ENCODE data around the gene IL7R.
"Not testable (repeated sequence)": the region's sequence is repeated elsewhere in the genome, so short reads cannot be mapped to it uniquely, and the experiment has no call there.

The IL7R gene

DNA sequence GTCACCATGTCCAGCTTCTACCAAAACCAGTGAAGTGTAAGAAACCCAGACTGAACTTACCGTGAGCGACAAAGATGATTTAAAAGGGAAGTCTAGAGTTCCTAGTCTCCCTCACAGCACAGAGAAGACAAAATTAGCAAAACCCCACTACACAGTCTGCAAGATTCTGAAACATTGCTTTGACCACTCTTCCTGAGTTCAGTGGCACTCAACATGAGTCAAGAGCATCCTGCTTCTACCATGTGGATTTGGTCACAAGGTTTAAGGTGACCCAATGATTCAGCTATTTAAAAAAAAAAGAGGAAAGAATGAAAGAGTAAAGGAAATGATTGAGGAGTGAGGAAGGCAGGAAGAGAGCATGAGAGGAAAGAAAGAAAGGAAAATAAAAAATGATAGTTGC lies 19.8 kb downstream of the IL7R start:
- DNase-seq, result peak; percentile 37

DNA sequence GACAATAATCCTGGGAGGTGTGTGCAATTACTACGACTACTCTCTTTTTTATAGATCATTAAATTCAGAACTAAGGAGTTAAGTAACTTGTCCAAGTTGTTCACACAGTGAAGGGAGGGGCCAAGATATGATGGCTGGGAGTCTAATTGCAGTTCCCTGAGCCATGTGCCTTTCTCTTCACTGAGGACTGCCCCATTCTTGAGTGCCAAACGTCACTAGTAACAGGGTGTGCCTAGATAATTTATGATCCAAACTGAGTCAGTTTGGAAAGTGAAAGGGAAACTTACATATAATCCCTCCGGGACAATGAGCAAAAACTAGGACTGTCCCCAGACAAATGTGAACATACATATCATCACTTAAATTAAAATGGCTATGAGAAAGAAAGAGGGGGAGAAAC lies 20.2 kb downstream of the IL7R start:
- DNase-seq, result peak; percentile 68

DNA sequence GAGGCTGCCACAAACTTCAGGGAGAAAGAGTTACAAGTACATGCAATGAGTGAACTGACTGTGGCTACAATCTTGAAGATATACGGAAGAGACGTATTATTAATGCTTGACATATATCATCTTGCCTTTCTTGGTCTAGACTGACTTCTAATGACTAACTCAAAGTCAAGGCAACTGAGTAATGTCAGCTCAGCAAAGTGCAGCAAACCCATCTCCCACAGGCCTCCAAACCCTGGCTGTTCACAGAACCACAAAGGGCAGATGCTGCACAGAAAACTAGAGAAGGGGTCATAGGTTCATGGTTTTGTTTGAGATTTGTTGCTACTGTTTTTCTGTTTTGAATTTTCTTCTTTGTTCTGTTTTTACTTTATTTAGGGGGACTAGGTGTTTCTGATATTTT lies 21.0 kb downstream of the IL7R start:
- DNase-seq, result no peak

DNA sequence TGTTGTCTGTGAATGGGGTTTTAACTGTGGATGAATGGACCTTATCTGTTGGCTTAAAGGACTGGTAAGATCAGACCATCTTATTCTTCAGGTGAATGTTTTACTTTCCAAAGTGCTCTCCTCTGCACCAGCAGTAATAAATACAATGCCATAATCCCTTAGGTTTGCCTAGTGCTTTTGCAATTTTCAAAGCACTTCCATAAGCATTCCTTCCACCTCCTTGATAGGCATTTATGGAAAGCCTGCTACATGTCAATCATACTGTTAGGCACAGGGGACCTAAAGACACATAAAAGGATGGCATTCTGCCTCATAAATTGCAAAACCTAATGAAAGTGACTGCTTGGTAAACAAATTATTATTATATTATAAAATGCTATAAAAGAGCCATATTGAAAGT lies 21.4 kb downstream of the IL7R start:
- no peak for DNase-seq

GRCh38 chr5:35879096-35879495 lies 22.4 kb downstream of the IL7R start:
- DNase-seq, result no peak

DNA sequence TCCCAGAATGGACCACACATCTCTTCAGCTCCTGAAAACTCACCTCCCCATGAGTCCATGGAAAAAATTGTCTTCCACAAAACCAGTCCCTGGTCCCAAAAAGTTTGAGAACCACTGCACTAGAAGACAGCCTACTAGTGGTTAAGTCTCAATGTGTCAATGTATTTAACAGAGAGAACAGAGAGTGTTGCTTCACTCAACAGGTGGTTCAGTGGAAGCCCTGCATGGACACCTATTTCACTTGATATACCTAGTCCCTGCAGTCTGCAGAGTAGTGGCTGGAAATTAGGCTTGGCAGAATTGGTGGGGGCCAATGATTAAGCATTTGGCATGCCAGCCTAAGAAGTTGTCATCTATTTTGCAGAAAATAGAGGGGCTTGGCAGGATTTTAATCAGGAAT lies 23.0 kb downstream of the IL7R start:
- DNase-seq, result no peak

DNA sequence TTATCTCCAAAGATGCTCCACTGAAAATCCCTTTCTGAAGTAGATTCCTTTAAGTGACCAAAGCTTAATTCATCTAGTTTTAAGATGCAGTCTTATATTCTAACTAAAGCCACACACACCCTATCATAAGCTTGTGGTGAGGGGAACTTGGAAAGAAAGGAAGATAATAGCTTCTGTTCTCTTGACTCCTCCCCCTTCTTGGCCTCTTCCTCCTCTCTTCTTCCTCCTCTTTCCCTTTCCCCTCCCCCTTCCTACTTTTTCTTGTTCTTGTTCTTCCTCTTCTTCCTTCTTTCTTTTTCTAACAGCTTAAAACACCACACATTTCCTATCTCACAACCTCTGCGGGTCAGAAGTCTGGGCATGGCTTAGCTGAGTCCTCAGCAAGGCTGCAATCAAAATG lies 23.5 kb downstream of the IL7R start:
- no peak for DNase-seq

GRCh38 chr5:35881758-35882157 lies 25.1 kb downstream of the IL7R start:
- peak; percentile 19 for DNase-seq

DNA sequence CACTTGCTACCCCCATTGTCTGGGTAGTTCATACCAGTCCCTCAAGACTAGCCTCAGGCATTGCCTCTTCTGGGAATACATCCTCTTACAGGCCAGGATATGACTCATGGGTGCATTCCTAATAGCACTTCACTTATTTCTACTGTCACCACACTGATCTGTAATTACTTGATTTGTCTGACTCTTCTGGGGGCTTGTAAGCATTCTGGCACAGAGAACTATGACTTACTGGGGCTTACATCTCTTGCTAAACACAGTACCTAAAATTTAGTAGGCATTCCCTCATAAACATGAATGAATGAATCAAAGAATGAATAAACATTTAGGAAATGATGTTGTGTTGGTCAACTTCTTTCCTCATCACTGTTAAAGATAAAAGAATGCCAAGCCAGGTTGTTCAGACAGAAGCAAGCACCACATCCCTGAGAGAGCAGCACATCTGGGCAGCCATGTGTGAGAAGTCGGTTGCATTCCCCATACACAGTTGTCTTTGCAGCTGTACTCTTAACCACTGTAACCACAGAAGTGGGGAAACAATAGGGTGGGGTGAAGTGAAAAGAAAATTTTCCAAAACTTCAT lies 27.6 kb downstream of the IL7R start:
- DNase-seq, result peak; percentile 96

DNA sequence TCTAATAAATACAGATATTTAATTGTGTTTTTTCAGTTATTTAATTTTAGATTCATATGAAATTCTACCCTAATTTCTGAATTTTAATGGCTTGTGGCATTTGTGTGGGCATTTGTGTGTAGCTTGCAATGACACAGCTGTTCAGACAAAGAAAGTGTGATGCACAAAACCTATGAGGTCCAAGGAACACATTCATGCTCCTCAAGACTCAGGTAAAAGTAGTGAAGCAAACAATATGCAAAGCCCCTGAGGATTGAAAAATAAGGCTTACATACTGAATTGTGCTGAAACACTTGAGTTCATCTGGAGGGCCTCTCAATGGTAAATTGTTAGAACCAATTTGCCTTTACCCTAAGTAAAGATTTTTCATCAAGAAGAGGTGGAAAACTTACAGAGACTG lies 28.1 kb downstream of the IL7R start:
- DNase-seq, result no peak

DNA sequence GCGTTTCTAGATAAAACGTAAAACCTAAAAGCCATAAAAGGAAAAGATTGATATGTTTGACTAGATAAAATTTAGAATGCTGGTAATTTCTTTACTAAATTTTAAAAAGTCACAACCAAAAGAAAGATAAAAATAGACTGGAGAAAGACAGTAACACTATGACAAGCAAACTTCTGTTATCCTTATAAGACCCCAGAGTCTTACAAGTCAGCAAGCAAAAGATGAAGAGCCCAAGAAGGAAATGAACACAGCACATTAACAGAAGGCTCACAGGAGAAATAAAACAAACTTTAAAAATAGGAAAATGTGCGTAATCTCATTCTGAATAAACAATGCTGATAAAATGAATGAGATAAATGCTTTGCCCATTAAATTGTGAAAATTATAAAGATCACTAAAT lies 29.7 kb downstream of the IL7R start:
- DNase-seq, result no peak

DNA sequence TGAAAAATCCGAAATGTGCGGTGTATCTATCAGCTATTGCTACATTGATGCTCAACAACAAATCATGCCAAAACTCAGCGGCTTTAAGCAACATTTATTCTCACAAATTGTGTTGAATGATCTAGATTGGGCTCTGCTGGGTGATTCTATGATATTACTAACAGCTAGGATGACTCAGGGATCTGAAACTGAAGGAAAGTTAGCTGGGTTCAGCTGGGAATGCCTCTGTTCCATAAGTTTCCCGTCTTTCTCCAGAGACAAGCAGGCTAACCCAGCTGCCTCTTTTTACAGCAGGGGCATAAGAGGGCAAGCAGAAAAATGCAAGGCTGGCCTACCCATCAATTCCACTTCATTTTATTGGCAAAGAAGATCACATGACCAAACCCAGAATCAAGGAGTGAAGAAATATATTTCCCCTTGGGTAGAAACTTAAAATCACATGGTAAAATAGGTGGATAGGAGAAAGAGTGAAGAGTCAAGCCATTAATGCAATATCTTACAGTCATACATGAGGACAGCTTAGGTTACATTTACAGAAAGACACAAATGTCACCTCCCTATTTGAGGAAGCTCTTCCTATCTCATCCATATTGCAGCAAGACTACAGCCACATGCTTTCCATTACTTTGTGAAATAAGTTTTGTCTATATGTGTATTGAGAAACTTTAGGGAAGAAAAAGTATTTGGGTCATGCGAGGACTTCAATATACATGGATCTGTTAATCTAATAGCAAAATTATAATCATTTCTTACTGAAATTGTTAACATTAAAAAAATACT lies 30.8 kb downstream of the IL7R start:
- DNase-seq, result no peak

DNA sequence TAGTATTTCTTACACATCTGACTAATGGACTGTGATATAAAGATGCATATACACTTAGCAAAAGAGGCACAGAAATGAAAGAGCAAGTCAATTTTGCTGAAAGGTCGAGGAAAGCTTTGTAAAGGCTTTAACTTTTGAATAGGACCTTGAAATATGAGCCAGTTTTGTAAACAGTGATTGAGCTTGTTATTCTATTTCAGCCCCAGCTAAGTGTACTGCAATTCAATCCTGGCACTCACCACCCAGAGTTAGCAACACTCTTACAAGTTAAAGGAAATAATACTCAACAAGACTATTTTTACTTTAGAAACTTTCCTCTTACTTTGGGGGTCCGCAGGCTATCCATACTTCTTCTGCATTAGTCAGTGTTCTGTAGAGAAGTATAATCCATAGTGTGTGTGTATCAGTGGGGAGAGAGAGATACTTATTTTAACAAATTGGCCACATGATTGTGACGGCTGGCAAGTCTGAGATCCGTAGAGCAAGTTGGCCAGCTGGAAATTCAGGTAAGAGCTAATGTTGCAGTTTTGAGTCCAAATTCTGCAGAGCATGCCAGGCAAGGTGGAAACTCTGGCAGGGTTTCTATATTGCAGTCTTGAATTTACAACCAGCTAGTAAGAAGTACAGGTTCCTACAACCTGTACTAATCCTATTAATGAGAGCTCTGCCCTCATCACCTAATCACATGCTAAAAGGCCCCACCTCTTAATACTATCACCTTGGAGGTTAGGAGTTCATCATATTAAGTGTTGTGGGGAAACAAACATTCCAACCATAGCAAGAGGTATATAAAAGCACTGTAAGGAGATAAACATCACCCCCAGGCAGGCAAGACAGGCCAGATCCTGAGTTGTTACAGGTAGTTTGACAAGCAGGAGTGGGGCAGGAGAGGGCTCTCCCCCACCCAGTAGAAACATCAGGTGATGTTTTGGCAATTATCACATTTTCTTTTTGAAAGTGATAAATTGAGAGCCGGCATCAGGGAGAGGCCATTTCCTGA lies 33.6 kb downstream of the IL7R start:
- no peak for DNase-seq

DNA sequence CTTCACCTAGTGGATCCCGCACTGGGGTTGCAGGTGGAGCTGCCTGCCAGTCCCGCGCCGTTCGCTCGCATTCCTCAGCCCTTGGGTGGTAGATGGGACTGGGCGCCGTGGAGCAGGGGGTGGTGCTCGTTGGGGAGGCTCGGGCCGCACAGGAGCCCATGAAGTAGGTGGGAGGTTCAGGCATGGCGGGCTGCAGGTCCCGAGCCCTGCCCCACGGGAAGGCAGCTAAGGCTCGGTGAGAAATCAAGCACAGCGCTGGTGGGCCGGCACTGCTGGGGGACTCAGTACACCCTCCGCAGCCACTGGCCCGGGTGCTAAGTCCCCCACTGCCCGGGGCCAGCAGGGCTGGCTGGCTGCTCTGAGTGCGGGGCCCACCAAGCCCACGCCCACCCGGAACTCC lies 36.1 kb downstream of the IL7R start:
- not testable (repeated sequence) for DNase-seq

- DNase-seq, result no peak
Observed at GRCh38 chr5:35894131-35894530, 37.4 kb downstream of the IL7R start.

GRCh38 chr5:35898952-35899660 lies 42.4 kb downstream of the IL7R start:
- DNase-seq, result no peak

GRCh38 chr5:35899800-35900199 lies 43.1 kb downstream of the IL7R start:
- no peak for DNase-seq

DNA sequence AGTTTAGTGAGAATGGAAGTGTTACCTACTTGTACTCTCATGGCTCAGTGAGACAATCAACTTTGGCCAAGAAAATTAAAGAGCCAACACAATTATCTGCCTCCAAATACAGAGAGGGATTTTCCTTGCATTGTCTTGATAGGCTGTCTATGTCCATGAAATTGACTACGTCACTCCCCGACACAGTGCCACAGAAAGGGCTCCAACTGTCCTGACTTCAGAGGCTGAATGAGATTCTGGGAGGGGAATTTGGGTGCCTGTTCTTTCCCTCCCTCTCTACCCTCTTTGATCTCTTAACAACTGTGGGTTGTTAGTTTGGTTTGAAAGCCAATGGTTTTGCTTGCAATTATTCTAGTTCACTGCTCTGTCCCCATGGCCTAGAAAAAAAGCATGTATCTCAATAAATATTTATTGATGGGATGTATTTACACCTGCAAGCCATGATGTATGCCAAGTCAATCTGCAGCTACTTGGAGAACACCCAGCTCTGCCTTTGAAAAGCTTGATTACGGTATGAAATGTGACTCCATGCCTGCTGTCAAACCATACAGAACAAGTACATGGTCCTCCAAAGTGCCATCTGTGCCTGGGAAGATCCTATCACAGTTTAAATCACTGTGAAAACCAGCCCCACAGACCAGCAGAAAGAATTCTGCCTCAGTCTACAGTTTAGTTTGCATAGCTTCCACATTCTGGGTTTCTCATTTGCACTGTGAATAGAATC lies 44.4 kb downstream of the IL7R start:
- DNase-seq, result no peak

- no peak for DNase-seq
Observed at GRCh38 chr5:35902046-35902672, 45.5 kb downstream of the IL7R start.

DNA sequence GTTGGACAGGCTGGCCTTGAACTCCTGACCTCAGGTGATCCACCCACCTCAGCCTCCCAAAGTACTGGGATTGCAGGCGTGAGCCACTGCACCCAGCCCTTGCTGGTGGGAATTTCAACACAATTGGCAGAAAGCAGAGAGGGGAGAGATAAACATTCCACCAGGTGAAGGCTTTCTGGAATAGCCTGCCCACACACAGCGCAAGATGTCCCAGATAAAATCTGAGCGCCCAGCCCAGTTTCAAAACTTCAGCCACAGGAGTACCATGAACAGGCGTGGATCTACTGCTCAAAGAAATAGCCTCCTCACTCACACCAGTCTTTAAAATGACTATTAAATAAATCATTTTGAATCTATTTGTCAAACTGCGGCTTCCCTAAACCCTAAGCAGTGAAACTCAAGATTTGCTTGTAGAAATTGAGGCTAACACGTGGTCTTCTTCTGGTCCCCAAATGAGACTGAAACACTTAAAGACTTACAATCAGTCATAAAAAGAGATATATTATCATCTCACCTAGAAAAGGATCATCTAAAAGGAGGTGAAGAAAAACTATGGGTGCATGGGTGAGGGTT lies 47.0 kb downstream of the IL7R start:
- no peak for DNase-seq

All from fibroblast of skin of back (primary cell).